ENCODE results near the gene FBLN2. TPM values are rescaled to one million over a fixed set of nuclear protein-coding genes. Genes with fewer than 3 reads are reported as not detected.

Gene FBLN2
- total and polyA plus RNA-seq, 2 of the 4 experiments (the other 2 are of a cell fraction): 11.8 to 60.8 TPM

DNA sequence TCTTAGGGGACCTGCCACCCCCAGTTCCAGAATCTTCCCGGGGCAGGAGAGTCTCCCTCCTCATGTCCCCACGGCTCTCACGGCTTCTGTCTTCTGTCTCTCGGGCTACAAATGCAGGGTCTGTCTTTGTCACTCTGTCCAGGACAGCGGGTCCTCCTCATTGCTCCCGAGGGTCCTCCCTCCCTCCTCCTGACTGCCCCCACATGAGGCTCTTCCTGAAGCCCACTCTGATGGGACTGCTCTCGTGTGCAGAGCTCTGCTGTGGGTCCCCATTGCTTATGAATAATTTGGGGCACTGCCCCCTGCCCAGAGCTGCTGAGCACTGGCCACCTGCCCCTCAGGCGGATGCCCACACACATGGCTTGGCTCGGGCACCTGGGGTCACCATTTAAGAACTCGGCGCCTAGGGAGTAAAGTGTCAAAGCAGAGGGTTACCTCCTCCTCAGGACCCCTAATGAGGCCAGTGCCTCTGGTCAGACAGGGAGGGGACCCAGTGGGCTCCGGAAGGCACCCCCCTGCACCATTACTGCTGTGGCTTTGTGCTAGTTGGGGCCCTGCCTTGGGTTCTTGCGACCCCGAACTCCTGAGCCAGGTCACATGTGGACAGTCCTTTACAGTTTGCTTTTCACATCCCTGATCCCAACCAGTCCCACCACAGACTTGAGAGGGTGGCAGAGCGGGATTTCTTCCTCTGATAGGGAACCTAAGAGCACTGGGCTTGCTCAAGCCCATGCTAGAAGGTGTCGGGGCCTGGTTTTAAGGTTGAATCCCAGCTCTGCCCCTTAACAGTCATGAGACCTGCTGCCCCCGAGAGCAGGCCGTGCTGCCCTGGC, 46.8 kb upstream of the FBLN2 start:
- Histone ChIP-seq H3K56ac (ENCODE audit: extremely low read depth, insufficient read depth, low read length) (no peak overlapping the region), H2BK20ac (ENCODE audit: low read depth, low read length) (no peak overlapping the region), H3K4ac (ENCODE audit: low read depth, low read length) (no peak overlapping the region), H2AK5ac (ENCODE audit: low read depth, low read length) (no peak overlapping the region), H3K9me1 (ENCODE audit: insufficient read depth, low read length) (no peaks in the 10 kb centered on the region), H4K91ac (ENCODE audit: insufficient read depth, low read depth, low read length) (no peak overlapping the region), H3K18ac (ENCODE audit: low read depth, low read length) (no peak overlapping the region), H4K20me1 (ENCODE audit: insufficient read depth, low read length) (no peaks in the 10 kb centered on the region), H2AK9ac (replicated peaks; ENCODE audit: low read depth, low read length, poor library complexity) (no peak overlapping the region), H2BK120ac (ENCODE audit: low read depth, low read length) (no peak overlapping the region), H3K9me3 (ENCODE audit: control insufficient read depth, insufficient read depth, low read length) (no peaks in the 10 kb centered on the region), H3K27ac (ENCODE audit: insufficient read depth, low read length) (no peak overlapping the region), H3K4me1 (ENCODE audit: control insufficient read depth, insufficient read depth, low read length) (no peaks in the 10 kb centered on the region), H2BK15ac (ENCODE audit: low read depth, low read length) (no peak overlapping the region), H3K79me1 (ENCODE audit: low read depth in 1 of 2, low read length in 2 of 2) (no peaks in the 10 kb centered on the region), H3K36me3 (ENCODE audit: control insufficient read depth, insufficient read depth, low read length) (no peaks in the 10 kb centered on the region), H4K8ac (ENCODE audit: low read depth in 2 of 2, low read length in 2 of 2) (no peak overlapping the region), H3K27me3 (ENCODE audit: control insufficient read depth, insufficient read depth, low read length) (no peaks in the 10 kb centered on the region), H3K9ac (ENCODE audit: low read depth, low read length) (no peak overlapping the region), H3K23ac (ENCODE audit: low read depth, low read length) (no peak overlapping the region), H4K5ac (ENCODE audit: low read depth, low read length) (no peak overlapping the region), H2BK5ac (ENCODE audit: low read depth, low read length, poor library complexity, severe bottlenecking) (no peak overlapping the region), H3K14ac (replicated peaks; ENCODE audit: low read depth, low read length) (no peak overlapping the region), H2AFZ (replicated peaks; ENCODE audit: low read length, poor library complexity) (no peak overlapping the region), H3K4me3 (ENCODE audit: insufficient read depth, low read depth, low read length) (no peak overlapping the region), H3K4me2 (ENCODE audit: low read depth, low read length) (no peak overlapping the region)
- ChIA-PET POLR2A (ENCODE audit: unreplicated experiment) (no interaction called here), CTCF (no interaction called here)
- no TSS peak for BruUV-seq (replicated peaks)
- dilution Hi-C loops (cut with HindIII; ENCODE audit: low sequenced_read_pairs, unreplicated experiment) (no loop called here), intact Hi-C loops (cut with micrococcal nuclease) (no loop called here), in situ Hi-C loops (cut with MboI; ENCODE audit: low sequenced_read_pairs) (no loop called here)
- DNase-seq: no peak
- no peak for ATAC-seq (ENCODE audit: low read depth)
- TF ChIP-seq MAZ (IDR thresholded peaks at IDR 0.05; ENCODE audit: borderline replicate concordance, low read depth, low read length) (no peak), FOS (IDR thresholded peaks at IDR 0.05; ENCODE audit: low read depth, low read length) (no peak), NFE2L2 (IDR thresholded peaks at IDR 0.05; ENCODE audit: low read depth, low read length) (no peak), SMC3 (IDR thresholded peaks at IDR 0.05; ENCODE audit: low read depth, low read length) (no peak), BHLHE40 (IDR thresholded peaks at IDR 0.05; ENCODE audit: low read depth, low read length) (no peak), MAFK (IDR thresholded peaks at IDR 0.05; ENCODE audit: low read depth, low read length) (no peak), POLR2A (IDR thresholded peaks at IDR 0.05; ENCODE audit: low read depth, low read length) (no peak), CHD1 (IDR thresholded peaks at IDR 0.05; ENCODE audit: low read depth, low read length) (no peak), RCOR1 (IDR thresholded peaks at IDR 0.05; ENCODE audit: insufficient replicate concordance, low read length) (no peak), RFX5 (IDR thresholded peaks at IDR 0.05; ENCODE audit: low read depth, low read length) (no peak), CEBPB (IDR thresholded peaks at IDR 0.05; ENCODE audit: low read depth, low read length) (no peak), RAD21 (IDR thresholded peaks at IDR 0.05; ENCODE audit: low read length) (no peak), MXI1 (IDR thresholded peaks at IDR 0.05; ENCODE audit: borderline replicate concordance, low read depth, low read length) (no peak)
- TF ChIP-seq, protein P1, sequence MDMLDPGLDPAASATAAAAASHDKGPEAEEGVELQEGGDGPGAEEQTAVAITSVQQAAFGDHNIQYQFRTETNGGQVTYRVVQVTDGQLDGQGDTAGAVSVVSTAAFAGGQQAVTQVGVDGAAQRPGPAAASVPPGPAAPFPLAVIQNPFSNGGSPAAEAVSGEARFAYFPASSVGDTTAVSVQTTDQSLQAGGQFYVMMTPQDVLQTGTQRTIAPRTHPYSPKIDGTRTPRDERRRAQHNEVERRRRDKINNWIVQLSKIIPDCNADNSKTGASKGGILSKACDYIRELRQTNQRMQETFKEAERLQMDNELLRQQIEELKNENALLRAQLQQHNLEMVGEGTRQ (IDR thresholded peaks at IDR 0.05; ENCODE audit: low read depth, low read length): no peak
- TF ChIP-seq, protein P2, sequence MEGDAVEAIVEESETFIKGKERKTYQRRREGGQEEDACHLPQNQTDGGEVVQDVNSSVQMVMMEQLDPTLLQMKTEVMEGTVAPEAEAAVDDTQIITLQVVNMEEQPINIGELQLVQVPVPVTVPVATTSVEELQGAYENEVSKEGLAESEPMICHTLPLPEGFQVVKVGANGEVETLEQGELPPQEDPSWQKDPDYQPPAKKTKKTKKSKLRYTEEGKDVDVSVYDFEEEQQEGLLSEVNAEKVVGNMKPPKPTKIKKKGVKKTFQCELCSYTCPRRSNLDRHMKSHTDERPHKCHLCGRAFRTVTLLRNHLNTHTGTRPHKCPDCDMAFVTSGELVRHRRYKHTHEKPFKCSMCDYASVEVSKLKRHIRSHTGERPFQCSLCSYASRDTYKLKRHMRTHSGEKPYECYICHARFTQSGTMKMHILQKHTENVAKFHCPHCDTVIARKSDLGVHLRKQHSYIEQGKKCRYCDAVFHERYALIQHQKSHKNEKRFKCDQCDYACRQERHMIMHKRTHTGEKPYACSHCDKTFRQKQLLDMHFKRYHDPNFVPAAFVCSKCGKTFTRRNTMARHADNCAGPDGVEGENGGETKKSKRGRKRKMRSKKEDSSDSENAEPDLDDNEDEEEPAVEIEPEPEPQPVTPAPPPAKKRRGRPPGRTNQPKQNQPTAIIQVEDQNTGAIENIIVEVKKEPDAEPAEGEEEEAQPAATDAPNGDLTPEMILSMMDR (conservative IDR thresholded peaks at IDR 0.05; ENCODE audit: low read depth, low read length): no peak
- TF ChIP-seq, protein P3, sequence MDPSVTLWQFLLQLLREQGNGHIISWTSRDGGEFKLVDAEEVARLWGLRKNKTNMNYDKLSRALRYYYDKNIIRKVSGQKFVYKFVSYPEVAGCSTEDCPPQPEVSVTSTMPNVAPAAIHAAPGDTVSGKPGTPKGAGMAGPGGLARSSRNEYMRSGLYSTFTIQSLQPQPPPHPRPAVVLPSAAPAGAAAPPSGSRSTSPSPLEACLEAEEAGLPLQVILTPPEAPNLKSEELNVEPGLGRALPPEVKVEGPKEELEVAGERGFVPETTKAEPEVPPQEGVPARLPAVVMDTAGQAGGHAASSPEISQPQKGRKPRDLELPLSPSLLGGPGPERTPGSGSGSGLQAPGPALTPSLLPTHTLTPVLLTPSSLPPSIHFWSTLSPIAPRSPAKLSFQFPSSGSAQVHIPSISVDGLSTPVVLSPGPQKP (IDR thresholded peaks at IDR 0.05; ENCODE audit: borderline replicate concordance, low read depth, low read length): no peak
- 96% methylated on average over 3 of the region's 18 CpGs; no CpG with 5 or more reads in 1 of the 2 experiments for WGBS, 2 experiments (ENCODE audit: extremely low coverage in 2 of 2, insufficient read length in 1 of 2)

All from IMR-90 (cell line).